Activated T-helper 9 cell treated with anti-CD3 and anti-CD28 coated beads, Interleukin-2, amount 50 U/mL, for 16 hours (primary cell): ENCODE data around the gene METTL17.
"Not testable (repeated sequence)": the region's sequence is repeated elsewhere in the genome, so short reads cannot be mapped to it uniquely, and the experiment has no call there.

Source experiments
- DNase-seq: peaks from one replicate; pipeline ENCODE4 v3.0.0-alpha.2; 2020; ENCODE audit warnings: low read depth

Gene METTL17

GRCh38 chr14:21025371-21026273, 35.8 kb downstream of the METTL17 start:
- DNase-seq: no peak

GRCh38 chr14:21026274-21026987, 36.7 kb downstream of the METTL17 start:
- DNase-seq: no peak

- no peak for DNase-seq
These were observed 37.2 kb downstream of the METTL17 start for GRCh38 chr14:21026988-21027315.

- no peak for DNase-seq
These were observed 40.1 kb downstream of the METTL17 start, which contains the start of gene TPPP2 for GRCh38 chr14:21029917-21030316. Gene TPPP2 (plus strand): TSS chr14:21030217. CDS start chr14:21030582, 365 bp downstream.

GRCh38 chr14:21030531-21030930, 40.8 kb downstream of the METTL17 start:
- DNase-seq: no peak

GRCh38 chr14:21032326-21033132, 42.7 kb downstream of the METTL17 start:
- DNase-seq: no peak

- DNase-seq: no peak
These were observed 43.4 kb downstream of the METTL17 start for GRCh38 chr14:21033133-21033698.

- DNase-seq: no peak
These were observed 44.9 kb downstream of the METTL17 start, which contains the start of gene RNASE13 for GRCh38 chr14:21034707-21035106. Gene RNASE13 (minus strand): TSS chr14:21034807. CDS start chr14:21034288, 519 bp downstream.

- no peak for DNase-seq
These were observed 47.0 kb downstream of the METTL17 start for GRCh38 chr14:21036751-21037150.

GRCh38 chr14:21037156-21037555, 47.4 kb downstream of the METTL17 start:
- DNase-seq: no peak

- no peak for DNase-seq
These were observed 49.0 kb downstream of the METTL17 start for GRCh38 chr14:21038441-21039422.

GRCh38 chr14:21039585-21040369, 50.0 kb downstream of the METTL17 start:
- no peak for DNase-seq

- no peak for DNase-seq
These were observed 50.7 kb downstream of the METTL17 start for GRCh38 chr14:21040370-21040925.

- not testable (repeated sequence) for DNase-seq
These were observed 51.2 kb downstream of the METTL17 start for GRCh38 chr14:21040941-21041340.

GRCh38 chr14:21041676-21042433, 52.1 kb downstream of the METTL17 start, which contains the start of gene RNASE7:
Gene RNASE7 (plus strand): TSS chr14:21042362. CDS start chr14:21042993, 631 bp downstream.
- no peak for DNase-seq

GRCh38 chr14:21042918-21043317, 53.1 kb downstream of the METTL17 start:
- no peak for DNase-seq

GRCh38 chr14:21043387-21043973, 53.7 kb downstream of the METTL17 start:
- DNase-seq: no peak

- DNase-seq: no peak
These were observed 54.3 kb downstream of the METTL17 start for GRCh38 chr14:21043974-21044618.
